ENCODE results near the gene MXRA7. TPM values are rescaled to one million over a fixed set of nuclear protein-coding genes. Genes with fewer than 3 reads are reported as not detected.

MXRA7 gene
- total RNA-seq, 1 experiment from 2014 or later: 77.9 TPM

- Histone ChIP-seq H3K4me1 (ENCODE audit: control insufficient read depth, insufficient read depth, low read length) (peaks cover 19% of the 10 kb centered on the region), H3K9me3 (ENCODE audit: control insufficient read depth, insufficient read depth, low read depth, low read length) (no peaks in the 10 kb centered on the region), H3K36me3 (ENCODE audit: control insufficient read depth, insufficient read depth, low read length) (no peaks in the 10 kb centered on the region), H3K27me3 (ENCODE audit: control insufficient read depth, insufficient read depth, low read length) (no peaks in the 10 kb centered on the region), H3K4me3 (ENCODE audit: low read depth in 2 of 2, low read length in 2 of 2) (no peak overlapping the region), H3K27ac (ENCODE audit: low read length) (peak overlapping the region; percentile 18)
- TF ChIP-seq CTCF (IDR thresholded peaks at IDR 0.05) (no peak), REST (IDR thresholded peaks at IDR 0.05; ENCODE audit: insufficient read depth in 1 of 2, low read depth in 2 of 2, low read length in 1 of 2) (no peak), TCF7L2 (IDR thresholded peaks at IDR 0.05; ENCODE audit: low read depth, low read length) (no peak), POLR2AphosphoS5 (IDR thresholded peaks at IDR 0.05; ENCODE audit: low read depth, low read length) (no peak), SIN3A (IDR thresholded peaks at IDR 0.05; ENCODE audit: borderline replicate concordance, insufficient read depth, low read depth, low read length) (no peak)
- ChIA-PET CTCF (interaction anchor here (0.6 kb wide), 1 partner anchor 336 kb away, joined by 18 read pairs; no protein-coding TSS in a partner anchor), POLR2A (interaction anchor here (0.6 kb wide), 2 partner anchors 20 to 28 kb away, joined by 6 to 9 read pairs; no protein-coding TSS in a partner anchor)
- in situ Hi-C loops (cut with HindIII; ENCODE audit: low pct_unique_long_range_greater_than_20kb, low sequenced_read_pairs) (no loop called here), intact Hi-C loops (cut with micrococcal nuclease; ENCODE audit: unreplicated experiment) (no loop called here)
- BruUV-seq (replicated peaks): no TSS peak
- DNase-seq (ENCODE audit: low read depth, low spot score) (no peak), ATAC-seq (no peak)
These were observed 13.7 kb downstream of the MXRA7 start for GRCh38 chr17:76696763-76697701.

- Histone ChIP-seq H3K9me3 (ENCODE audit: control insufficient read depth, insufficient read depth, low read depth, low read length) (no peaks in the 10 kb centered on the region), H3K27me3 (ENCODE audit: control insufficient read depth, insufficient read depth, low read length) (no peaks in the 10 kb centered on the region), H3K27ac (ENCODE audit: low read length) (peak overlapping the region; percentile 5; the same call in 1 of the 2 replicates), H3K36me3 (ENCODE audit: control insufficient read depth, insufficient read depth, low read length) (no peaks in the 10 kb centered on the region), H3K4me3 (ENCODE audit: low read depth in 2 of 2, low read length in 2 of 2) (peak overlapping the region; percentile 6 to 45), H3K4me1 (ENCODE audit: control insufficient read depth, insufficient read depth, low read length) (peaks cover 22% of the 10 kb centered on the region)
- ATAC-seq (peak; percentile 72), DNase-seq (ENCODE audit: low read depth, low spot score) (no peak)
- intact Hi-C loops (cut with micrococcal nuclease; ENCODE audit: unreplicated experiment): no loop called here
- POLR2A ChIA-PET: interaction anchor here (0.7 kb wide), 1 partner anchor 9 kb away, joined by 7 read pairs; no protein-coding TSS in a partner anchor
- CTCF ChIA-PET: interaction anchor here (0.5 to 0.7 kb wide), 3 partner anchors 16 to 71 kb away, joined by 3 to 7 read pairs (median 3); partner anchors contain the start of gene MXRA7
- in situ Hi-C loops (cut with HindIII; ENCODE audit: low pct_unique_long_range_greater_than_20kb, low sequenced_read_pairs): no loop called here
- BruUV-seq (replicated peaks): no TSS peak
- TF ChIP-seq CTCF (IDR thresholded peaks at IDR 0.05) (no peak), REST (IDR thresholded peaks at IDR 0.05; ENCODE audit: insufficient read depth in 1 of 2, low read depth in 2 of 2, low read length in 1 of 2) (no peak), TCF7L2 (IDR thresholded peaks at IDR 0.05; ENCODE audit: low read depth, low read length) (no peak)
These were observed 15.5 kb downstream of the MXRA7 start for GRCh38 chr17:76695059-76695831.

Measured in Panc1 (cell line).